Inflammatory macrophage (primary cell): ENCODE results near the gene UCHL1.
A peak's percentile ranks its signal among the peaks of the same experiment; 100 is the strongest.
"Not testable (repeated sequence)": the region's sequence is repeated elsewhere in the genome, so short reads cannot be mapped to it uniquely, and the experiment has no call there.

Experiments
- DNase-seq, 2 donors: peaks; one replicate each; pipeline ENCODE4 v3.0.0-alpha.2; 2020 to 2022

Gene UCHL1

DNA sequence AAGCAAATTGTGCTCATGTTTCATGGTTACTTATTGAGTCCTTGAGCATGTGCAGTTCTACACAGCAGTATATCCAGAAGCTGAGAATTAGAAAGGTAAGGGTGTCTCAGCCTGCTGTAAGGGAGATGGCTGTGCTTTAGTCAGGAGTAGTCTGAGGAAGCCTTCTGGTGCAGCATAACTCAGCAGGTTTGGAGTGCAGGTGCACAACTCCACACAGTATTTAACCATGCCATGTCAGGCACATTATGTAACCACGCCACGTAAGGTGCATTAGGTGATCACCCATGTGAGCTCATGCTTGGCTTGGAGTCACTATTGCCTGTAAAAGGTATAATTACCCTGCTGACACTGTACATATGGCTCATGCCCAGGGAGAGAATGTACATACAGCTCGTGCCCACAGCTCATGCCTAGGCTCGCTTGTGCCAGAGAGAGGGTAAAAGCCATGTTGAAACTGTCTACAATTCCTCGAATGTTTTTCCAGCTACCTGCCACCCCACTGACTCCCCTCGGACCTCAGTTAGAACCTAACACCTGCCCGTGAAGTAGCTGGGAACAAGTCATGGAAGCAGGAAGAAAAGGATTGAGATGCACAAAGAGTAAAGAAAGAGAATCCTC is 37.8 kb downstream of the UCHL1 start:
- DNase-seq, result no peak

- no peak for DNase-seq
Measured at GRCh38 chr4:41296995-41297394, 40.3 kb downstream of the UCHL1 start.

GRCh38 chr4:41297832-41298231 is 41.1 kb downstream of the UCHL1 start:
- no peak for DNase-seq

DNA sequence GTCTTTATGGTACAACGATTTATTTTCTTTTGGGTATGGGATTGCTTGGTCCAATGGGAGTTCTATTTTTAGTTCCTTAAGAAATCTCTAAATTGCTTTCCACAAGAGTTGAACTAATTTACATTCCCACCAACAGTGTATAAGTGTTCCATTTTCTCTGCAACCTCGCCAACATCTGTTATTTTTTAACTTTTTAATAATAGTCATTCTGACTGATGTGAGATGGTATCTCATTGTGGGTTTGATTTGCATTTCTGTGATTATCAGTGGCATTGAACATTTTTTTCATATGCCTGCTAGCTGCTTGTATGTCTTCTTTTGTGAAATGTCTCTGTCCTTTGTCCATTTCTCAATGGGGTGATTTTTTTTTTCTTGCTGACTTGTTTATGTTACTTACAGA is 42.8 kb downstream of the UCHL1 start:
- no peak for DNase-seq

- DNase-seq, result no peak
Measured at GRCh38 chr4:41301137-41301536, 44.4 kb downstream of the UCHL1 start.

GRCh38 chr4:41303372-41304118 is 46.8 kb downstream of the UCHL1 start:
- no peak for DNase-seq

GRCh38 chr4:41304221-41304620 is 47.5 kb downstream of the UCHL1 start:
- DNase-seq, result no peak

GRCh38 chr4:41305476-41305875 is 48.7 kb downstream of the UCHL1 start:
- DNase-seq, result no peak

DNA sequence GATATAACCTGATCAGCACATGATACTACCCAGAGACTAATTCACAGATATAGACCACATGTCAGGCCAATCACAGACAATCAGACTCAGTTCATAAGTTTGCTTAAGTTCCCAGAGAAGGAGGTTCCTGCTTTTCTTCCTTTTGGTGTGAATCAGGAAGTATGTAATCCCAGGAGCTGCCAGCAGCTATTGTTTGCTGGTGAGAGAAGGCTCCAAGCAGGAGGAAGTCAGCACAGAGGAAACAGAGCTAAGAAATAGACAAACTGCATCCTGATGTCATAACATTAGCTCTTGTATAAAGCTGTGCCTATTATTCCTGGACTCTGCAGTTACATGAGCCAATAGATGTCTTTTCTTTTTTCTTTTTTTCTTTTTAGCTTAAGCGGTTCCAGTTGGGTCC is 50.9 kb downstream of the UCHL1 start:
- peak; percentile 71 for DNase-seq

GRCh38 chr4:41308398-41308797 is 51.7 kb downstream of the UCHL1 start:
- DNase-seq, result no peak

GRCh38 chr4:41315426-41315825 is 58.7 kb downstream of the UCHL1 start:
- DNase-seq, result not testable (repeated sequence)

DNA sequence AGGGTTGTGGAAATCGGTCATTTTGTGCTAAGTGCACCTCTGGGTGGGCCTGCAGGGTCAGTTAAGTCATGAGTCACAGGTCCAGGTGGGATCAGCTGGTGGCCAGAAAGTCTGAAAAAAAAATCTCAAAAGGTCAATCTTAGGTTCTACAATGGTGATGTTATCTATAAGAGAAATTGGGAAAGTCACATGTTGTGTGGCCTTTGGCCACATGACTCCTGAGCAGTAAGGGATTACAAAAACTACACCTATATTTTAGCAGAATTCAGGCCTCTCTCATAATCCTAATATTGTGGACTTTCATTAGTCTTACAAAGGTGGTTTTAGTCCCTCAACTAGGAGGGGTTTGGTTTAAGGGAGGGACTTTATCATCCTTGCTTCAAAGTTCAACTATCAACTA is 59.1 kb downstream of the UCHL1 start:
- DNase-seq, result no peak
